Measurements from ENCODE around the gene USH2A. TPM values are rescaled to one million over a fixed set of nuclear protein-coding genes. Genes with fewer than 3 reads are reported as not detected.
A peak's percentile ranks its signal among the peaks of the same experiment; 100 is the strongest.

Gene USH2A
- total RNA-seq, 8 experiments from 2014 or later: 0.10 to 0.85 (median 0.49) TPM

DNA sequence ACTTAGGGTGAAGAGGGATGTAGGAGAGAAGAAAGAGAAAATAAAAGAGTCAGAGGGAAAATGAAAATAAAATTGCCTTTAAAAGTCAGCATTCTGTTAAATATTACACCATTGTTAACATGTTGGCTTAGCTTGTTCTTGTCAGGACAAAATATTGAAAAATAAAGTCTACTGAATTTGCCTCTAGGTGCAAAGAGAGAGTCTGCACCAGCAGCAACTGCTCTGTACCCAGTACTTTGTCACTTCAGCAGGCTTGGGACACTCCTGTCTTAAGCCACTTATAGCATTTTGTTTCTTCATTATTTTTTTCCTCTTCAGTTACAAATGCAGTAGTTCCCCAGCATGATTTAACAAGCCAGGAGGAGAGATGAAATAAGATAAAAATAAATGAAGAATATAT, 11.0 kb upstream of the USH2A start:
- no peak for ATAC-seq (replicated peaks in 6 of 8)
- in situ Hi-C loops (cut with MboI; ENCODE audit: low pct_unique_long_range_greater_than_20kb in 2 of 9, low sequenced_read_pairs in 9 of 9, unreplicated experiment in 9 of 9): no loop called here
- no peak overlapping the region for H3K4me3 ChIP-seq
- no peak overlapping the region for H3K27ac ChIP-seq
- no peaks in the 10 kb centered on the region for H3K4me1 ChIP-seq (replicated peaks in 1 of 2)

DNA sequence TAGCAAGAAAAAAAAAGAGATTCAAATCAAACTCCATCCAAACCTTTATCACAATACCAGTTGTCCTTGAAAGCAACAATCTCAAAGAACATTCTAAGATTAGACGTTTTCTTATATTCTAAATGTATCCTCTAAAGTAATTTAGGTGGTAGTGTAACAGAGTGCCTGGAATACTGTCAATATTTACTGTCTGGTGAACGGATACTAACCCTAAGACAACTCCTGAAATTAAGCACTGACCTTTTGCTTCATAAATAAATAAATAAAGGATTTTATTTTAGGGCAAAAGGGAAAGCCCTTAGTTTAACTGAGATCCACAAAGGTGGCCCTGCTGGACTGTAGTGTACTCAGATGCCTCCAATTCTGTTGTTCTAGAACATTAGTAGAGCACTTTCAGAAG, 9.9 kb upstream of the USH2A start:
- in situ Hi-C loops (cut with MboI; ENCODE audit: low pct_unique_long_range_greater_than_20kb in 2 of 9, low sequenced_read_pairs in 9 of 9, unreplicated experiment in 9 of 9): no loop called here
- 0 to 100% (median 83%) methylated on average over 1 to 2 of the region's 2 CpGs; no CpG with 5 or more reads in 1 of the 10 experiments for WGBS, 10 experiments
- no peak for ATAC-seq (replicated peaks in 6 of 8)
- Histone ChIP-seq H3K4me3 (no peak overlapping the region), H3K27ac (no peak overlapping the region), H3K4me1 (replicated peaks in 1 of 2) (no peaks in the 10 kb centered on the region)

DNA sequence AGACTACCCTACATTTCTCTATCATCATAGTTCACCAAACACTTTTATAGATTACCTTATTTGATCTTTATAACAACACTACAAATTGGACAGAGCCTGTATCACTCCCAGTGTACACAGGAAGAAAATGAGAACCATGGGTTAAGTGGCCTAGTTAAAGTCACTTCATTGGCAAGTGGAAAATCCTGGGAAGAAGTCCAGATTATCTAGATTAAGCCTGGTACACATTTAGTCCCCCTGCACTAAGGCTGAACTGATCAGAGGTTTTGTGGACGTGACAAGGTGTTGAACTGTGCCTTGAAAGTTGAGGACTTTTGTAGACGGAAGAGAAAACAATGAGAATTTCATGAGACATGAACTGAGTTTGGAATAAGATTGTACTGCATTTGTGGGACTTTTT, 7.5 kb upstream of the USH2A start:
- WGBS, 10 experiments: 0 to 100% (median 87%) methylated on average over 1 to 2 of the region's 2 CpGs; no CpG with 5 or more reads in 2 of the 10 experiments

DNA sequence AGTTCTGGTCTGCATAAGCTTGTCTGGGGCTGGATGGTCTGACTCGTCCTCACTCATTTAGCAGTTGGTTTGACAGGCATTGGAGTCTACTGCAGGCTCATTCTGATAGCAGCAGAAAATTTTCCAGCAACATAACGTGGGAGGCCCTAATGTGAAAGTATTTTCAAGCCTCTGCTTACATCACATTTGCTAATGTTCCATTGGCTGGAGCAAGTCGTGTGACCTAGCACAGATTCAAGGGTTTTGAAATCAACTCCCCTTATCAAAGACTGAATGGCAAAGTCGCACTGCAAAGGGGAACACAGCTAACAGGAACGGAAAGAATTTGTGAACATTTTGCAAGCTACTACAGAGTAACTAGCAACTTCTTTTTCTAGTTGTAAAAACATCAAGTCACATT, 2.3 kb upstream of the USH2A start:
- Histone ChIP-seq H3K4me3 (no peak overlapping the region), H3K4me1 (replicated peaks in 1 of 2) (peaks cover 12 to 14% of the 10 kb centered on the region in 2 donors), H3K27ac (no peak overlapping the region)
- in situ Hi-C loops (cut with MboI; ENCODE audit: low pct_unique_long_range_greater_than_20kb in 2 of 9, low sequenced_read_pairs in 9 of 9, unreplicated experiment in 9 of 9): no loop called here
- 5 to 94% (median 86%) methylated on average over 2 to 5 of the region's 5 CpGs; no CpG with 5 or more reads in 1 of the 10 experiments for WGBS, 10 experiments
- peak in 1 of 8 experiments; percentile 22 for ATAC-seq (replicated peaks in 6 of 8)

More for the DNA sequence above, 7.5 kb upstream of the USH2A start:
- Histone ChIP-seq H3K27ac (no peak overlapping the region), H3K4me1 (replicated peaks in 1 of 2) (no peaks in the 10 kb centered on the region), H3K4me3 (no peak overlapping the region)
- no peak for ATAC-seq (replicated peaks in 6 of 8)
- in situ Hi-C loops (cut with MboI; ENCODE audit: low pct_unique_long_range_greater_than_20kb in 2 of 9, low sequenced_read_pairs in 9 of 9, unreplicated experiment in 9 of 9): no loop called here

DNA sequence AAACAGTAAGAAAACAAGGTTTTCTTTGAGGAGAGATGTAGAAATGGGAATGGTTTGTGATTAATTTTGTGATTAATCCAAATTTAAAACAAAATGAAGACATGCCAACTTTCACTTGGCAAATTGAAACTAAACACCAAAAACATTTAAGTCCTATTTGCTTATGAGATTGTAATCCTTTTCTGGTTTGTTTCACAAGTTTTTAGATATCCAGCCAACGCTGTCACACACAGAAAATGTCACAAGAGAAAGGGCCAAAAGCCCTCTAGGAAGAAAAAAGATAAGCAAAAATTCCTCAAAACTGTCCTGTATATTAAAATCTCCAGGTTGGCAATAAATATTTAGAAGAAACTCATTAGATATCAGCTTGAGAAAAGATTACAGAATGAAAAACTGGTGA, 2.5 kb downstream of the USH2A start:
- WGBS, 10 experiments: 0 to 100% (median 85%) methylated on average over 1 of the region's 1 CpG
- ATAC-seq (replicated peaks in 6 of 8): no peak
- in situ Hi-C loops (cut with MboI; ENCODE audit: low pct_unique_long_range_greater_than_20kb in 2 of 9, low sequenced_read_pairs in 9 of 9, unreplicated experiment in 9 of 9): no loop called here

DNA sequence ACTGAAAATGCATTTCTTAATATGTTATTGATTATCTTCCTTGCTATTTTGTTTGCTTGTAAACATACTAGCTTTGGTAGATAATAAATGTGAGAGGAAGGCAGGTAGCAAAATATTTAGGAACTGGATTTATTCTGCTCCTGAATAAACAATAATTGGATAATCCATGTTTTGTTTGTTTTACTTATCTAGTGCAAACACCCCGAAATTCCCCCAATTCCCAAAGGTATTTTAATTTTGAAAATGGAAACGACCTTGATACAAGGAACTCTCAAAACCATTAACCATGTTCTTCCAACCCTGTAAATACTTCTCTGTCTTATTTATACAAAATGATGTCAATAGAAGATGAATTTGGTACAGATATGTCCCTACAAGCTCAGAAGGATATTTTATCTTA, 3.0 kb downstream of the USH2A start:
- WGBS, 10 experiments: 0 to 84% (median 58%) methylated on average over 1 to 2 of the region's 2 CpGs; no CpG with 5 or more reads in 1 of the 10 experiments
- no peak overlapping the region for H3K4me3 ChIP-seq
- no peak overlapping the region for H3K27ac ChIP-seq
- ATAC-seq (replicated peaks in 6 of 8): no peak
- peaks cover 14 to 19% of the 10 kb centered on the region in 2 donors for H3K4me1 ChIP-seq (replicated peaks in 1 of 2)
- in situ Hi-C loops (cut with MboI; ENCODE audit: low pct_unique_long_range_greater_than_20kb in 2 of 9, low sequenced_read_pairs in 9 of 9, unreplicated experiment in 9 of 9): no loop called here

More for the DNA sequence above, 2.5 kb downstream of the USH2A start:
- Histone ChIP-seq H3K27ac (no peak overlapping the region), H3K4me1 (replicated peaks in 1 of 2) (peaks cover 14 to 19% of the 10 kb centered on the region in 2 donors), H3K4me3 (no peak overlapping the region)

DNA sequence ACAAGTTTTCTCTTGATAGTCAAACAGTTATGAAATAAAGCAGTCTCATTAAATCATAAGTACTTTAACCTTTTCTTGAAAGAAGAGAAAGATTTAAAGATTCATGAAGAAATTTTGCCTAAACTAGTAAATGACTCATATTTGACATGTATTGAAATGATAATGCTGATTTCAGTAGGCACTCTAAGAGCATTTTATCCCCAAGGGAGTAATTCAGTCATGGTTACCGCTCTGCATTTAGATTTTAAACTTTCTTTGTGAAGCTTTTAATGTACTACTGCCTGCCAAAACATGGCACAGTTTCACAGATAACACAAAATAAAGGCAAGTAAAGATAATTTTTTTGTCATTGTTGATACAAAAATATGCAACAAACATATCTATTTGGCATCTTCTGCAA, 6.8 kb downstream of the USH2A start:
- Histone ChIP-seq H3K4me1 (replicated peaks in 1 of 2) (peaks cover 0 to 16% of the 10 kb centered on the region in 2 donors), H3K4me3 (no peak overlapping the region), H3K27ac (no peak overlapping the region)
- ATAC-seq (replicated peaks in 6 of 8): peak in 1 of 8 experiments; percentile 34
- in situ Hi-C loops (cut with MboI; ENCODE audit: low pct_unique_long_range_greater_than_20kb in 2 of 9, low sequenced_read_pairs in 9 of 9, unreplicated experiment in 9 of 9): no loop called here
- WGBS, 10 experiments: 30 to 100% (median 71%) methylated on average over 1 of the region's 1 CpG; no CpG with 5 or more reads in 1 of the 10 experiments

DNA sequence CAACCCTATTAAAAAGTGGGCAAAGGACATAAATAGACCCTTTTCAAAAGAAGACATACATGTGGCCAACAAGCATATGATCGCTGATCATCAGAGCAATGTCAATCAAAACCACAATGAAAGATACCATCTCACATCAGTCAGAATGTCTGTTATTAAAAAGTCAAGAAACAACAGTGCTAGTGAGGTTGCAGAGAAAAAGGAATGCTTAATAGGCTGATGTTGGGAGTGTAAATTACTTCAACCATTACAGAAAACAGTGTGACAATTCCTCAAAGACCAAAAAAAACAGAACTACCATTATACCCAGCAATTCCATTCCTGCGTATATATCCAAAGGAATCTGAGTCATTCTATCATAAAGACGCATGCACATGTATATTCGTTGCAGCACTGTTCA, 13.2 kb downstream of the USH2A start:
- Histone ChIP-seq H3K4me3 (no peak overlapping the region), H3K27ac (no peak overlapping the region), H3K4me1 (replicated peaks in 1 of 2) (peaks cover 0 to 9% of the 10 kb centered on the region in 2 donors)
- WGBS, 10 experiments: 9 to 100% (median 94%) methylated on average over 1 to 4 of the region's 4 CpGs; no CpG with 5 or more reads in 1 of the 10 experiments
- no peak for ATAC-seq (replicated peaks in 6 of 8)
- in situ Hi-C loops (cut with MboI; ENCODE audit: low pct_unique_long_range_greater_than_20kb in 2 of 9, low sequenced_read_pairs in 9 of 9, unreplicated experiment in 9 of 9): no loop called here

DNA sequence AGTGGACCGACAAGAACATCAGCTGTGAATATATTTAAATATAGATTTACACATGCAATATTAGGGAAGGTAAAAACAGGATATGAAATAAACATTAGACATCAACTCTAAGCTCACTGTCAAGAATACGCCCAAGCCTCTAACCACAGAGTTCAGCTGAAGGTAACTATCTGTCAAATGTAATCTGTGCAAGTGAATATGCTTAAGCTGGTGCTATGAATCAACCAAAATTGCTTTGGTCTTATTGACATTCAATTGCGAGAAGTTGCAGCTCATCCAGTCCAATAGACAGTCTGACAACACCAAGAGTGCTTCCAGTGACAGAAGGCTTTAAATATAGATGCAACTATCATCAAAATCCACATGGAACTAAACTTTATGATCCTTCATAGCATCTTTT, 32.3 kb downstream of the USH2A start:
- Histone ChIP-seq H3K4me1 (replicated peaks in 1 of 2) (peaks cover 16 to 42% of the 10 kb centered on the region in 2 donors), H3K4me3 (no peak overlapping the region), H3K27ac (no peak overlapping the region)
- WGBS, 10 experiments: 0 to 90% (median 63%) methylated on average over 1 to 3 of the region's 3 CpGs; no CpG with 5 or more reads in 1 of the 10 experiments
- ATAC-seq (replicated peaks in 6 of 8): peak in 6 of 8 experiments; percentile 17 to 79 (median 46)
- in situ Hi-C loops (cut with MboI; ENCODE audit: low pct_unique_long_range_greater_than_20kb in 2 of 9, low sequenced_read_pairs in 9 of 9, unreplicated experiment in 9 of 9): no loop called here

DNA sequence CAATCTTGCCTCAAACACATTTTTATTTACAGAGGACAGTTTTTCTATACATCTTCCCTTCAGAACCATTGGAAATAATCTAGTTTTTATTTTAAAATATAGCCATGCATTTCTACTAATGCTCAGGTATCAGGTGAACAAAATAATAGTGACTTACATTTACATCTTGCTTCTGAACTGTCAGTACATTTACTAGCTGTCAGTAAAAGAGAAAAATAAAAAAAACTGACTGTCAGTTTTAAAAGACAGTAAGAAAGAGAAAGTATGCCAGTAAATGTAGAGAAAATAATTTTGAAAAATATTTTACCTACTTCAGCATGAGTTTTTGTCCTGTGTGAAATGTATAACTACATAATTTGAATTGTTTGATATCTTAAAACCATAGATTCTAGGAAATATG, 33.5 kb downstream of the USH2A start:
- in situ Hi-C loops (cut with MboI; ENCODE audit: low pct_unique_long_range_greater_than_20kb in 2 of 9, low sequenced_read_pairs in 9 of 9, unreplicated experiment in 9 of 9): no loop called here
- Histone ChIP-seq H3K4me1 (replicated peaks in 1 of 2) (peaks cover 16 to 42% of the 10 kb centered on the region in 2 donors), H3K27ac (no peak overlapping the region), H3K4me3 (no peak overlapping the region)
- no peak for ATAC-seq (replicated peaks in 6 of 8)

DNA sequence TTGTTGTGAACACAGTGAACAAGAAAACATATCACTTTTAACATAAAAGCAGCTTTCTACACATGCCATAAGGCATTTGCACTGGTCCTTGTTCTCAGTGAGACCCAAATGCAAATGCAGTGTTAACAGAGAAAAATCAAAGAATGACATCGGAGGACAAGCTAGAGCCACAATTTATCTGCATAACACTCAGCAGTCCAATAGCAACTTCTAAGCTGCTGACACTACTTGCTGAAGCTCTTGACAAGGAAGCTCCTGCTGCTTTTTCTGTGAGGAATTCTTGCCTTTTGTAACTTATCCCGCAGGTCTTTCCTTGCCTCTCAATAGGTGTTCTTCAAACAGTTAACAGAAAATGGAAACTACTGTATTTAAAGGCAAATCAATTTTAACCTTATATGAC, 34.7 kb downstream of the USH2A start:
- in situ Hi-C loops (cut with MboI; ENCODE audit: low pct_unique_long_range_greater_than_20kb in 2 of 9, low sequenced_read_pairs in 9 of 9, unreplicated experiment in 9 of 9): no loop called here
- Histone ChIP-seq H3K27ac (no peak overlapping the region), H3K4me3 (no peak overlapping the region), H3K4me1 (replicated peaks in 1 of 2) (peaks cover 16 to 42% of the 10 kb centered on the region in 2 donors)
- 0 to 36% (median 0%) methylated on average over 1 to 2 of the region's 2 CpGs; no CpG with 5 or more reads in 1 of the 10 experiments for WGBS, 10 experiments
- peak in 3 of 8 experiments; percentile 47 to 74 (median 61) for ATAC-seq (replicated peaks in 6 of 8)

DNA sequence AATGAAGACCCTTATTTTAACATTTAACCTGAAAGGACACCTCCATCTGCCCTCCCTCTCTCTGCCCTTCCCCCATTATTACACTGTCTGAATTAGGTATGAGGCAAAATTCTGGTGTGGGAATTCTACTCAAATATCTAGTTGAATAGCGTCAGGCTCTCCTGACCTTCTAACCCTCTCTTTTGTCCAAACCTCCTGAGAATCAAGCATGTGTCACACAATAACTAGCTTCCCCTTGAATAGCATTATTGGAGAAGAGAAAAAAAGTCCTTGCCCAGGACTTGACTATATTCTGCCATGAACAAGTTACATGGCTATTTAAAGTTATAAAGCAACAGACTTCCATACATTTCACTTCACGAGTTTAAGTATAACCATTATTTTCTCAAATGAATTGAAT, 35.5 kb downstream of the USH2A start:
- in situ Hi-C loops (cut with MboI; ENCODE audit: low pct_unique_long_range_greater_than_20kb in 2 of 9, low sequenced_read_pairs in 9 of 9, unreplicated experiment in 9 of 9): no loop called here
- no peak overlapping the region for H3K27ac ChIP-seq

DNA sequence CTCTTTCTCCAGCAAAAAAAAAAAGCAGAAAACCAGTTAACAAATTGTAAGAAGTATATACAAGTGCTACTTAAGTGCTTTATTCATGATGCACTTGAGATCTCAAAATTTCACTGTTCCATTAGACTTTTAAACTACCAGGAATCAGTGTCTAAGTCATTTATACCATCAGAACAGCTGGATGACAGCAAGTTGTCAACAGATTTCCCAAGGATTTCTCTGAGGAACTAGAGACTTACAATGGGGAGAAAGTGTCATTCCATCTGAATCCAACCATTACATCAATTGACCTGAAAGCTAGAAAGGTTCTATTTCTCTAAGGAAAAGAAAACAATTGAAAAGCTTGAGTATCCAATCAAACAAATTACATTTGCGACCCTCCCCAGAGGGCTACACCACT, 43.8 kb downstream of the USH2A start:
- in situ Hi-C loops (cut with MboI; ENCODE audit: low pct_unique_long_range_greater_than_20kb in 2 of 9, low sequenced_read_pairs in 9 of 9, unreplicated experiment in 9 of 9): no loop called here
- no peak overlapping the region for H3K4me3 ChIP-seq
- 0 to 100% (median 100%) methylated on average over 1 of the region's 1 CpG; no CpG with 5 or more reads in 1 of the 10 experiments for WGBS, 10 experiments
- ATAC-seq (replicated peaks in 6 of 8): no peak
- H3K27ac ChIP-seq: no peak overlapping the region
- H3K4me1 ChIP-seq (replicated peaks in 1 of 2): no peaks in the 10 kb centered on the region

More for the DNA sequence above, 35.5 kb downstream of the USH2A start:
- H3K4me1 ChIP-seq (replicated peaks in 1 of 2): peaks cover 16 to 42% of the 10 kb centered on the region in 2 donors
- WGBS, 10 experiments: 0 to 86% (median 13%) methylated on average over 1 to 2 of the region's 2 CpGs
- ATAC-seq (replicated peaks in 6 of 8): peak in 2 of 8 experiments; percentile 58 to 61
- H3K4me3 ChIP-seq: no peak overlapping the region

DNA sequence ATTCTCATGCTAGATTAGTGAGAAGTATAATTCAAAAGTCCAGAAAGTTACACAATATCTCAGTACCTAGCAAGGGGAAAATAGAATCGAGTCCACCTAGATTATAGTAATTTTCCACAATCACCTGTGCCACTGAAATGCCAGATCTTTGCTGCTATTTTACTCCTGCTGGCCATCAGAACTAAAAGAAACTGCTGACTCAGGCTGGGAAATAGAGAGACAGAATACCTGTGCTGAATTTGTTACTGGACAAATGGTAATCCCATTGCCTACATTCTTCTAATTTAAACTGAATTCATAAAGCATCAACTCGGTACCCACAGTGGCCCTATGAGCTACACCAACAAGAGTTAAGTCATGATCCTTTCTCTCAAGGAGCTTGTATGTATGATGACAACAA, 55.0 kb downstream of the USH2A start:
- H3K27ac ChIP-seq: no peak overlapping the region
- WGBS, 10 experiments: 6 to 100% (median 84%) methylated on average over 1 to 2 of the region's 2 CpGs
- peaks cover 0 to 4% of the 10 kb centered on the region in 2 donors for H3K4me1 ChIP-seq (replicated peaks in 1 of 2)
- ATAC-seq (replicated peaks in 6 of 8): no peak
- in situ Hi-C loops (cut with MboI; ENCODE audit: low pct_unique_long_range_greater_than_20kb in 2 of 9, low sequenced_read_pairs in 9 of 9, unreplicated experiment in 9 of 9): no loop called here
- no peak overlapping the region for H3K4me3 ChIP-seq

Data from motor neuron (in vitro differentiated cells).